Right atrium auricular region (tissue), 2 donors: ENCODE measurements around the gene GJB3. TPM values are rescaled to one million over a fixed set of nuclear protein-coding genes. Genes with fewer than 3 reads are reported as not detected.
"Not testable (repeated sequence)": the region's sequence is repeated elsewhere in the genome, so short reads cannot be mapped to it uniquely, and the experiment has no call there.

Experiments used
- DNase-seq: peaks from one replicate; pipeline ENCODE4 v3.0.0-alpha.2; 2019; ENCODE audit warnings: low spot score
- H3K27ac ChIP-seq, 2 donors: fragments of 200-600 bp; sonication (generic); 1 replicate in 1 of 2; 2 replicates in 1 of 2; pipeline ENCODE4 v1.5.1; 2016 to 2019
- H3K27me3 ChIP-seq, 2 donors: fragments of 200-600 bp; sonication (generic); one replicate each; pipeline versions ENCODE4 v1.5.1 to v1.6.0; 2017 to 2019
- H3K36me3 ChIP-seq: fragments of 200-600 bp; sonication (generic); one replicate; pipeline ENCODE4 v1.5.1; 2016
- H3K4me1 ChIP-seq, 2 donors: fragments of 200-600 bp; sonication (generic); one replicate each; pipeline versions ENCODE4 v1.5.1 to v1.6.0; 2017 to 2019
- H3K4me3 ChIP-seq, 2 donors: fragments of 200-600 bp; sonication (generic); 1 replicate in 1 of 2; 2 replicates in 1 of 2; pipeline ENCODE4 v1.5.1; 2017 to 2019; ENCODE audit warnings: mild to moderate bottlenecking in 1 of 2, moderate library complexity in 1 of 2
- H3K9me3 ChIP-seq, 2 donors: fragments of 200-600 bp; sonication (generic); one replicate each; pipeline ENCODE4 v1.5.1; 2019
- CTCF ChIP-seq, 2 donors: fragments of 200-600 bp; sonication (generic); IDR thresholded peaks; one replicate each; pipeline ENCODE4 v1.5.1; 2019; ENCODE audit warnings: antibody characterized with exemption in 2 of 2
- total RNA-seq, 2 donors: library from RNA; depleted of rRNA; stranded (reverse); fragments of >200 nt; gene quantifications; one replicate each; pipeline ENCODE4 v1.1.0, GENCODE V29; 2016

Gene GJB3
- total RNA-seq, 2 donors from 2014 or later: 0.28 TPM; not detected in 1

GRCh38 chr1:34808051-34808810, 27.2 kb downstream of the GJB3 start:
- Histone ChIP-seq H3K27ac (no peak overlapping the region), H3K27me3 (no peaks in the 10 kb centered on the region), H3K36me3 (no peaks in the 10 kb centered on the region), H3K4me3 (no peak overlapping the region), H3K9me3 (no peaks in the 10 kb centered on the region), H3K4me1 (peaks cover 0 to 7% of the 10 kb centered on the region in 2 donors)
- TF ChIP-seq CTCF (IDR thresholded peaks at IDR 0.05): no peak
- DNase-seq: no peak

GRCh38 chr1:34810781-34811180, 29.8 kb downstream of the GJB3 start:
- H3K4me3 ChIP-seq, H3K4me1 ChIP-seq, H3K36me3 ChIP-seq, H3K27me3 ChIP-seq, DNase-seq, H3K9me3 ChIP-seq, H3K27ac ChIP-seq: not testable (repeated sequence)

- Histone ChIP-seq H3K27ac (no peak overlapping the region), H3K36me3 (no peaks in the 10 kb centered on the region), H3K9me3 (no peaks in the 10 kb centered on the region), H3K27me3 (no peaks in the 10 kb centered on the region), H3K4me3 (no peak overlapping the region), H3K4me1 (no peaks in the 10 kb centered on the region)
- no peak for TF ChIP-seq CTCF (IDR thresholded peaks at IDR 0.05)
- no peak for DNase-seq
Measured at GRCh38 chr1:34816332-34816731, 35.3 kb downstream of the GJB3 start.

GRCh38 chr1:34816778-34817177, 35.8 kb downstream of the GJB3 start:
- TF ChIP-seq CTCF (IDR thresholded peaks at IDR 0.05): no peak
- Histone ChIP-seq H3K27me3 (no peaks in the 10 kb centered on the region), H3K27ac (no peak overlapping the region), H3K36me3 (no peaks in the 10 kb centered on the region), H3K4me1 (no peaks in the 10 kb centered on the region), H3K9me3 (no peaks in the 10 kb centered on the region), H3K4me3 (no peak overlapping the region)
- no peak for DNase-seq

- not testable (repeated sequence) for H3K9me3 ChIP-seq, H3K36me3 ChIP-seq, DNase-seq, H3K4me3 ChIP-seq, H3K27ac ChIP-seq, H3K4me1 ChIP-seq, H3K27me3 ChIP-seq
Measured at GRCh38 chr1:34818862-34819261, 37.8 kb downstream of the GJB3 start.

- no peaks in the 10 kb centered on the region for H3K36me3 ChIP-seq
- peaks cover 0 to 4% of the 10 kb centered on the region in 2 donors for H3K9me3 ChIP-seq
- no peaks in the 10 kb centered on the region for H3K27me3 ChIP-seq
- DNase-seq: no peak
- no peak overlapping the region for H3K27ac ChIP-seq
- peaks cover 0 to 10% of the 10 kb centered on the region in 2 donors for H3K4me1 ChIP-seq
- H3K4me3 ChIP-seq: no peak overlapping the region
- TF ChIP-seq CTCF (IDR thresholded peaks at IDR 0.05): no peak
Measured at GRCh38 chr1:34822202-34822601, 41.2 kb downstream of the GJB3 start.
